Measurements from ENCODE around the gene TMEM54.

TMEM54 gene

GRCh38 chr1:32944180-32944579, 43.0 kb upstream of the TMEM54 start:
- no peak overlapping the region for H3K4me3 ChIP-seq (replicated peaks; ENCODE audit: low read depth, low read length)
- no peak for DNase-seq (ENCODE audit: low read depth)
- TF ChIP-seq CTCF (IDR thresholded peaks at IDR 0.05; ENCODE audit: low read length, missing control alignments) = no peak

GRCh38 chr1:32939655-32940371, 38.6 kb upstream of the TMEM54 start:
- peak; percentile 93 for DNase-seq (ENCODE audit: low read depth)
- no peak for TF ChIP-seq CTCF (IDR thresholded peaks at IDR 0.05; ENCODE audit: low read length, missing control alignments)
- no peak overlapping the region for H3K4me3 ChIP-seq (replicated peaks; ENCODE audit: low read depth, low read length)

- DNase-seq (ENCODE audit: low read depth) = no peak
- TF ChIP-seq CTCF (IDR thresholded peaks at IDR 0.05; ENCODE audit: low read length, missing control alignments) = no peak
- H3K4me3 ChIP-seq (replicated peaks; ENCODE audit: low read depth, low read length) = no peak overlapping the region
Measured at GRCh38 chr1:32937061-32937460, 35.9 kb upstream of the TMEM54 start.

GRCh38 chr1:32934535-32934934, 33.3 kb upstream of the TMEM54 start:
- no peak for DNase-seq (ENCODE audit: low read depth)
- TF ChIP-seq CTCF (IDR thresholded peaks at IDR 0.05; ENCODE audit: low read length, missing control alignments) = no peak
- H3K4me3 ChIP-seq (replicated peaks; ENCODE audit: low read depth, low read length) = no peak overlapping the region

- DNase-seq (ENCODE audit: low read depth) = peak; percentile 59
- no peak overlapping the region for H3K4me3 ChIP-seq (replicated peaks; ENCODE audit: low read depth, low read length)
- no peak for TF ChIP-seq CTCF (IDR thresholded peaks at IDR 0.05; ENCODE audit: low read length, missing control alignments)
Measured at GRCh38 chr1:32933742-32934322, 32.6 kb upstream of the TMEM54 start.

GRCh38 chr1:32931760-32932159, 30.6 kb upstream of the TMEM54 start:
- TF ChIP-seq CTCF (IDR thresholded peaks at IDR 0.05; ENCODE audit: low read length, missing control alignments) = no peak
- DNase-seq (ENCODE audit: low read depth) = no peak

GRCh38 chr1:32929366-32929765, 28.2 kb upstream of the TMEM54 start:
- DNase-seq (ENCODE audit: low read depth) = no peak
- no peak for TF ChIP-seq CTCF (IDR thresholded peaks at IDR 0.05; ENCODE audit: low read length, missing control alignments)
- H3K4me3 ChIP-seq (replicated peaks; ENCODE audit: low read depth, low read length) = no peak overlapping the region

More at GRCh38 chr1:32931760-32932159, 30.6 kb upstream of the TMEM54 start:
- H3K4me3 ChIP-seq (replicated peaks; ENCODE audit: low read depth, low read length) = no peak overlapping the region
